GM12872 (cell line): ENCODE results near the gene KRT75.

Experiments
- TF ChIP-seq, protein P1 (sequence below): IDR thresholded peaks from 3 replicates; pipeline ENCODE4 v1.5.1; 2011; ENCODE audit warnings: low read depth, mild to moderate bottlenecking, low read length, moderate library complexity; ENCODE audit not compliant: insufficient read depth

Gene KRT75

DNA sequence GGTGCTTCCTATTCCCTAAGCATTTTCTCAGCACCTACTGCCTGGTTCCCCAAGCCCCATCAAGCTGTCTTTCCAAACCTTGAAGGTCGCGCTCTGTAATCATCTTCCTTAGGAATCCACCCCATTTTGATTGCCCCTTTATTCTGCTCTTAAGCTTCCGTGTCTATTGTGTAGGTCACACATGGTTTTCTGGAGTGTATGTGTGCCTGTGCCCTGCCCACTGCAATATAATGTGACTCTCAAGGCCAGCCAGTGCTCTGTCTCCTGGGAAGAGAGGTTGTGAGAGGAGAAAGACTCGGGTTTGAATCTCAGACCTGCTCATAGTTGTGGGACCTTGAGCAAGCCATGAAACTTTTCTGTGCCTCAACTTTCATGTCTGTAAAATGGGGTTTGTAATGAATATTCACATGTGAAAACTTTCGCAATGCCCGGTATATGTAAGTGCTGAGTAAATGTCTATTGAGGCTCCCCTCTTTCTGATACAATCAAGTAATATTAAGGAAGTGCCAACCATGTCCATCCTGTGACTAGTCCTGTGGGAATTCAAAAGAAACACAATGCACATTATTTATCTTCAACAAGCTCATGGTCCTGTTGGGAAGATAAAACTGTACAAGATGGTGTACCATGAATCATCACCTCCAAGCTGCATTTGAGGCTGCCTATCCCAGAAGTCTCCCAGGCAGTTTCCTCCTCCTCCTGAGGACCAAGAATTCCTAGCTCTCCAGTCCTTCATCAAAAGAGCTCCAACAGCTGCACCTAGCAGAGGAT is 774 bp upstream of the KRT75 start:
- TF ChIP-seq, protein P1, sequence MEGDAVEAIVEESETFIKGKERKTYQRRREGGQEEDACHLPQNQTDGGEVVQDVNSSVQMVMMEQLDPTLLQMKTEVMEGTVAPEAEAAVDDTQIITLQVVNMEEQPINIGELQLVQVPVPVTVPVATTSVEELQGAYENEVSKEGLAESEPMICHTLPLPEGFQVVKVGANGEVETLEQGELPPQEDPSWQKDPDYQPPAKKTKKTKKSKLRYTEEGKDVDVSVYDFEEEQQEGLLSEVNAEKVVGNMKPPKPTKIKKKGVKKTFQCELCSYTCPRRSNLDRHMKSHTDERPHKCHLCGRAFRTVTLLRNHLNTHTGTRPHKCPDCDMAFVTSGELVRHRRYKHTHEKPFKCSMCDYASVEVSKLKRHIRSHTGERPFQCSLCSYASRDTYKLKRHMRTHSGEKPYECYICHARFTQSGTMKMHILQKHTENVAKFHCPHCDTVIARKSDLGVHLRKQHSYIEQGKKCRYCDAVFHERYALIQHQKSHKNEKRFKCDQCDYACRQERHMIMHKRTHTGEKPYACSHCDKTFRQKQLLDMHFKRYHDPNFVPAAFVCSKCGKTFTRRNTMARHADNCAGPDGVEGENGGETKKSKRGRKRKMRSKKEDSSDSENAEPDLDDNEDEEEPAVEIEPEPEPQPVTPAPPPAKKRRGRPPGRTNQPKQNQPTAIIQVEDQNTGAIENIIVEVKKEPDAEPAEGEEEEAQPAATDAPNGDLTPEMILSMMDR: no peak

DNA sequence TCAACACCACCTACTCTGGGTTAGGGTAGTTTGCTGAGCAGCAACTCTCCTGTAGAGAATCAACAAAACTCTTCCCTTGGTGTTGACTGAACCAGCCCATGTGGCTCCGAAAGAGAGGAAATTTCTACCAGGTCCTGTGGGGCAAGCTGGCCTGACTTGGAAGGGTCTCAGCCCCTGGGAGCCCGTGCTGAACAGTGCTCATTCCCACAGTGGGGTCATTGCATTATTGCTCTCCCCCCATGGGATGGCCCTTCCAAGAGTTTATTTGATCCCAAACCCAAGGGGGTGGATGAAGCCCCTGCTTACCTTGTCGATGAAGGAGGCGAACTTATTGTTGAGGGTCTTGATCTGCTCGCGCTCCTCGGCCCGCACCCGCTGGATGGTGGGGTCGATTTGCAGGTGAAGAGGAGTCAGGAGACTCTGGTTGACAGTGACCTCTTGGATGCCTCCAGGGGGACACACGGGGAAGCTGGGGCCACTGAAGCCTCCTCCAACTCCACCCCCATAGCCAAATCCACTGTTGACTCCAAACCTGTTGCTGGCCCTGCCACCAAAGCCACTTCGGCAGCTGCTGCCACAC is 580 bp downstream of the KRT75 start:
- TF ChIP-seq, protein P1: no peak

DNA sequence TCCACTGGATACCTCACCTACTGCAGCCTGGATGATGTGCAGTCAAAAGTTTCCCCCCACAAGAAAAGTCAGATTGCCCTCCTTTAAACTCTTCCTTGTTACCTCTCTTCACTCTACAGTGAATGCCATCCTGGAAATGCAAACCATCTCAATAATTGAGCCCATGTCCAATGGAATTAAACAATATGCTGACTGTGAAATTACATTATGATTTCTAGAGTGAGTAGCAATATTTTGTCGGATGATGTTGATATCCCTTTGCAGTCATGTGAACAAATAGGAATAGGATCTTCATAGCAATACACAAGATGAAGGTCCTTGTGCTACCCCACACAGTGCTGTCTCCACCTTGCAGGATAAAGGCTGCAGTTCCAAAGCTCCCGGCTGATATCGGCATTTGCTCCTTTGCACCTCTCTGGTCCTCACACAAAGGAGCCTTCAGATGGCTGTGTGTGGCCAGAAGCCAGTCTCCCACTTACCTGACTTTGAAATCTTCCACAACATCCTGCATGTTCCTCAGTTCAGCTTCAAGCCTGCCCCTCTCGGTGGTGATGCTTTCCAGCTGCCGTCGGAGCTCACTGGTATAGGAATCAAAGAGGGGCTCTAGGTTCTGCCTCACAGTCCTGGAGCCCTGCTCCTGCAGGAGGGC is 1.5 kb downstream of the KRT75 start:
- TF ChIP-seq, protein P1: no peak

DNA sequence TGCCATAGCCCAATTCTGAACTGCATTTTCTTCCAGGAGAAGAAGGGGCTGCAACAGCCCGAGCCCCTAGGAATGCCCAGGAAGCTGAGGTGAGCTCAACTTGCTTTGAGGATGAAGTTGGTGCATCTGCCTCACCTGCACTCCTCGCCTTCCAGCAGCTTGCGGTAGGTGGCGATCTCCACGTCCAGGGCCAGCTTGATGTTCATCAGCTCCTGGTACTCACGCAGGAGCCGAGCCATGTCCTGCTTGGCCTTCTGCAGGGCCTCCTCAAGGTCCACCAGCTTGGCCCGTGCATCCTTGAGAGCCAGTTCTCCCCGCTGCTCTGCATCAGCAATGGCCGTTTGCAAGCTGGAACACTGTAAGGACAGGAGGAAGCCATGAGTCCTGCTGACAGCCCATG is 6.0 kb downstream of the KRT75 start:
- TF ChIP-seq, protein P1: 0 out of 3 replicates have a peak, but pooled peaks have one; percentile 8

DNA sequence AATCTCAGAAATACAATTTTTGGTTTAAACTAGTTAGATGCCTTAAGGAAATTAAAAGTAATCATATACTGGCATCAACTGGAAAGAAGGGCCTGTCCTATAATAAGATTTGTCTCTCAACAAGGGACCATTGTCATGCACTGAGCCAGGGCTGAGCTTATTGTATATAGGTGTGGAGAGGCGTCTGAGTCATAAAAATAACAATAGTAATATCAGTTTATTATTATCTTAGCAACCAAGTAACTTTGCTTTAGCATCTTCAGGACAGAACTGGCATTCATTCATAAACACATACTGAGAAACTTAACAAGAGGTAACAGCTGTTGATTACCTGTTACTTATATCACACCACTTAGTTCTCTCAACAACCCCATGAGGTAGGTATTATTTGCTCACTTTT is 7.1 kb downstream of the KRT75 start:
- TF ChIP-seq, protein P1: no peak

DNA sequence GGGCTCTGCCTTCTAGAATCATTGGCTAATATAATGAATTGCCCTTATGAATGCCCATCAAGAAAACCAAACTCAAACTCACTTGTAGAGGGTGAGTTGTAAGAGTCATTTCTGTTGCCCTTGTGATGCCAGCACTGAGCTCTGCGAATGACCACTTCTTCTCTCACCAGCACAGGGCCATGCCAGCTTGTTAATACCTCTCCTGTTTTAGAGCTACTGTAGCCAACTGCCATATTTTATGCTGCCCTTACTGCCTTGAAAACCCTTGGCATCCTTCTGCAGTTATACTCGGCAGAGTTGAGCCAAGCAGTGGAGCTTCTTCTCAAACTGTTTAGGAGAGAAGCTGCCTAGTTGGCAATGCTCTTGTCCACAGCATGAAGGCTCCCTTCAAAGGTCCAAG is 8.1 kb downstream of the KRT75 start:
- TF ChIP-seq, protein P1: no peak

DNA sequence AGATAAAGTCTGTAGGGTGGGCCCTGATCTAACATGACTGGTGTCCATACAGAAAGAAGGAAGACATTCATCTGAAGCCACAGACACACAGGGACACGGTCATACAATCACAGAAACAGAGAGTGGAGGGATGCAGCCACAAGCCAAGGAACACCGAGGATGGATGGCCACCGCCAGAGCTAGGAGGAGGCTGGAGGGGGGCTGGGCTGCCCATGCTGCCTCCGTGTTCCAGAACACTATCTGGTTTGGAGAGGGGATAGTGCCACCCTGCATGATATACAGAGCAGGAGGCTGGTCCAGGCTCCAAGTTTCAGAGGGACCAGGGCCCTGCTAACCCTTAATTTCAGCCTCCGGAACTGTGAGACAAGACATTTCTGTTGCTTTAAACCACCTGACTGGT is 8.7 kb downstream of the KRT75 start:
- TF ChIP-seq, protein P1: no peak
